Liver (tissue), 9 donors: ENCODE data around the gene ROMO1. TPM values are rescaled to one million over a fixed set of nuclear protein-coding genes. Genes with fewer than 3 reads are reported as not detected.

Experiments used
- DNase-seq: peaks from one replicate; pipeline ENCODE4 v3.0.0-alpha.2; 2017; ENCODE audit warnings: low spot score
- H3K27ac ChIP-seq, 2 donors: one replicate each; pipeline ENCODE4 v1.7.0; 2013; ENCODE audit warnings: inconsistent platforms in 2 of 2, low read length in 2 of 2, control low read depth in 1 of 2, low read depth in 1 of 2, mild to moderate bottlenecking in 1 of 2
- H3K27me3 ChIP-seq, 4 donors: one replicate each; pipeline versions ENCODE4 v1.6.1 to v1.7.0; 2013; ENCODE audit warnings: low read length in 3 of 4, inconsistent platforms in 1 of 4, mild to moderate bottlenecking in 1 of 4, moderate library complexity in 1 of 4; ENCODE audit not compliant: control insufficient read depth in 4 of 4, insufficient read depth in 4 of 4
- H3K36me3 ChIP-seq, 4 donors: one replicate each; pipeline versions ENCODE4 v1.6.1 to v1.7.0; 2013; ENCODE audit warnings: low read length in 3 of 4, mild to moderate bottlenecking in 3 of 4, low read depth in 1 of 4, moderate library complexity in 1 of 4; ENCODE audit not compliant: control insufficient read depth in 4 of 4, insufficient read depth in 3 of 4
- H3K4me1 ChIP-seq, 4 donors: one replicate each; pipeline versions ENCODE4 v1.6.1 to v1.7.0; 2013; ENCODE audit warnings: low read length in 3 of 4, mild to moderate bottlenecking in 3 of 4, moderate library complexity in 1 of 4; ENCODE audit not compliant: control insufficient read depth in 4 of 4, insufficient read depth in 4 of 4
- H3K4me3 ChIP-seq, 3 donors: one replicate each; pipeline versions ENCODE4 v1.6.1 to v1.7.0; 2013; ENCODE audit warnings: low read length in 3 of 3, control low read depth in 1 of 3, low read depth in 1 of 3, mild to moderate bottlenecking in 1 of 3
- H3K9ac ChIP-seq, 2 donors: one replicate each; pipeline ENCODE4 v1.7.0; 2013; ENCODE audit warnings: low read length in 2 of 2, mild to moderate bottlenecking in 2 of 2, moderate library complexity in 2 of 2, control low read depth in 1 of 2, low read depth in 1 of 2
- H3K9me3 ChIP-seq, 4 donors: one replicate each; pipeline versions ENCODE4 v1.6.1 to v1.7.0; 2013; ENCODE audit warnings: low read length in 3 of 4; ENCODE audit not compliant: control insufficient read depth in 4 of 4
- EGR1 ChIP-seq, 2 donors: IDR thresholded peaks; 2 replicates each; pipeline ENCODE4 v1.6.1; 2016 to 2018; ENCODE audit warnings: antibody characterized with exemption in 2 of 2, low read depth in 2 of 2
- FOXA1 ChIP-seq: IDR thresholded peaks from 2 replicates; pipeline ENCODE4 v1.6.1; 2016; ENCODE audit warnings: antibody characterized with exemption
- FOXA2 ChIP-seq: IDR thresholded peaks from 2 replicates; pipeline ENCODE4 v1.6.1; 2016; ENCODE audit warnings: antibody characterized with exemption
- HNF4A ChIP-seq, 2 donors: conservative IDR thresholded peaks; 2 replicates each; pipeline ENCODE4 v1.6.1; 2016; ENCODE audit warnings: antibody characterized with exemption in 2 of 2, mild to moderate bottlenecking in 2 of 2
- HNF4G ChIP-seq: IDR thresholded peaks from 2 replicates; pipeline ENCODE4 v1.6.1; 2016; ENCODE audit warnings: antibody characterized with exemption
- JUND ChIP-seq, 2 donors: IDR thresholded peaks; 2 replicates each; pipeline ENCODE4 v1.6.1; 2016; ENCODE audit warnings: antibody characterized with exemption in 2 of 2
- MAX ChIP-seq: IDR thresholded peaks from 2 replicates; pipeline ENCODE4 v1.6.1; 2016; ENCODE audit warnings: antibody characterized with exemption
- NR2F2 ChIP-seq: IDR thresholded peaks from 2 replicates; pipeline ENCODE4 v1.6.1; 2016; ENCODE audit warnings: antibody characterized with exemption
- RAD21 ChIP-seq, 2 donors: IDR thresholded peaks; 2 replicates each; pipeline ENCODE4 v1.6.1; 2016; ENCODE audit warnings: antibody characterized with exemption in 2 of 2, mild to moderate bottlenecking in 2 of 2
- SP1 ChIP-seq: IDR thresholded peaks from 2 replicates; pipeline ENCODE4 v1.6.1; 2018; ENCODE audit warnings: antibody characterized with exemption, mild to moderate bottlenecking
- TAF1 ChIP-seq: conservative IDR thresholded peaks from 2 replicates; pipeline ENCODE4 v1.6.1; 2016; ENCODE audit warnings: antibody characterized with exemption, mild to moderate bottlenecking
- YY1 ChIP-seq: IDR thresholded peaks from 2 replicates; pipeline ENCODE4 v1.6.1; 2016; ENCODE audit warnings: antibody characterized with exemption, mild to moderate bottlenecking
- WGBS: extraction: QIAGEN DNeasy Blood & Tissue Kit; methylation state at CpG from one replicate; pipeline ENCODE4 v1.1.7; 2013; 5-methylcytosine and 5-hydroxymethylcytosine counted together
- polyA plus RNA-seq, 2 donors: library from polyadenylated mRNA; stranded (reverse) in 1 of 2; unstranded in 1 of 2; fragments of 200-250 nt in 1 of 2; fragments of >200 nt in 1 of 2; fragmentation: Nextera tagmentation in 1 of 2; extraction: Ambion mirVana in 1 of 2; gene quantifications; one replicate each; pipeline versions ENCODE4 v1.2.1 to v1.2.3, GENCODE V29; 2013 to 2015
- total RNA-seq, 2 donors: library from RNA; depleted of rRNA; stranded (reverse); fragments of >200 nt; gene quantifications; one replicate each; pipeline ENCODE4 v1.2.3, GENCODE V29; 2014
- TF ChIP-seq, protein P1 (sequence below): IDR thresholded peaks from 2 replicates; pipeline ENCODE4 v1.6.1; 2016; ENCODE audit warnings: antibody characterized with exemption
- TF ChIP-seq, protein P2 (sequence below): IDR thresholded peaks from 2 replicates; pipeline ENCODE4 v1.6.1; 2016; ENCODE audit warnings: antibody characterized with exemption, mild to moderate bottlenecking
- TF ChIP-seq, protein P3 (sequence below): fragments of 150-350 bp; IDR thresholded peaks from 2 replicates; pipeline ENCODE4 v1.5.1; 2017; ENCODE audit warnings: improper control_type of control experiment, low read depth, low read length; ENCODE audit not compliant: missing input control
- donor health status: healthy.
- donor health status: healthy.
- donor health status: healthy.
- donor health status: healthy.
- donor health status: healthy.

Gene ROMO1
- total and polyA plus RNA-seq, 4 donors = 68.4 to 359 (median 147) TPM

DNA sequence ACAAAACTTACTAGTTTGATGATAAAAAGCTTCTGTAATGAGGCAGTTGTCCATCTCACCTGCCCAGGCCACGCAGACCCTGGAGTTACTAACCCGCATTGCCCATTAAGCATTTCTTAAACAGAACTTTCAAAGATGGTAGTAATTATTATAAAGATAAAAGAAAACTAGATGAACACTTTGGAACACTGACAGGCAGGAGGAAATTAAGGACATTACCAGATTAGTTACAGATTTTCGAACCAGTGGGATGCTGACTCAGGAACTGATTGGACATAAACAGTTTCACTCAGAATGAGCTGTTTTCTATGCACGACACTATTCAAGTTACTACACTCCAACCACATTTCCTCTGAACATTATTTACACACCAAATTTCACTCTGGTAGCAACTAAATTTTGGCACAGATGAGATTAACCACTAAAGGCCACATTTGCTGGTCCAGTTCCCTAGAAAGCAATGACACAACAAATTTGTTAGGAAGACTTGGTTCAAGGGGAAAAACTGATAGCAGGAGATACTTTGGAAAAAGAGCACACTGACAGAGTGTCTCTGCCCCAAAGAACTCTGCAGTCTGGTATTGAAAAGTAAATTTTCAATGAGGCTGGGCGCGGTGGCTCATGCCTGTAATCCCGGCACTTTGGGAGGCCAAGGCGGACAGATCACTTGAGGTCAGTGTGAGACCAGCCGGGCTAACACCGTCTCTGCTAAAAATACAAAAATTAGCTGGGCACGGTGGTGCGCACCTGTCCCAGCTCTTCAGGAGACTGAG, 3.0 kb downstream of the ROMO1 start:
- H3K4me3 ChIP-seq = no peak overlapping the region
- no peak overlapping the region for H3K9ac ChIP-seq
- peaks cover 0 to 32% (median 22%) of the 10 kb centered on the region in 4 donors for H3K4me1 ChIP-seq
- no peak overlapping the region for H3K27ac ChIP-seq
- peaks cover 17 to 46% (median 39%) of the 10 kb centered on the region in 4 donors for H3K36me3 ChIP-seq
- no peaks in the 10 kb centered on the region for H3K9me3 ChIP-seq
- TF ChIP-seq HNF4A (conservative IDR thresholded peaks at IDR 0.05) = no peak
- no peak for TF ChIP-seq YY1
- no peaks in the 10 kb centered on the region for H3K27me3 ChIP-seq
- no peak for DNase-seq
- WGBS = 88% methylated on average over 12 of the region's 12 CpGs

DNA sequence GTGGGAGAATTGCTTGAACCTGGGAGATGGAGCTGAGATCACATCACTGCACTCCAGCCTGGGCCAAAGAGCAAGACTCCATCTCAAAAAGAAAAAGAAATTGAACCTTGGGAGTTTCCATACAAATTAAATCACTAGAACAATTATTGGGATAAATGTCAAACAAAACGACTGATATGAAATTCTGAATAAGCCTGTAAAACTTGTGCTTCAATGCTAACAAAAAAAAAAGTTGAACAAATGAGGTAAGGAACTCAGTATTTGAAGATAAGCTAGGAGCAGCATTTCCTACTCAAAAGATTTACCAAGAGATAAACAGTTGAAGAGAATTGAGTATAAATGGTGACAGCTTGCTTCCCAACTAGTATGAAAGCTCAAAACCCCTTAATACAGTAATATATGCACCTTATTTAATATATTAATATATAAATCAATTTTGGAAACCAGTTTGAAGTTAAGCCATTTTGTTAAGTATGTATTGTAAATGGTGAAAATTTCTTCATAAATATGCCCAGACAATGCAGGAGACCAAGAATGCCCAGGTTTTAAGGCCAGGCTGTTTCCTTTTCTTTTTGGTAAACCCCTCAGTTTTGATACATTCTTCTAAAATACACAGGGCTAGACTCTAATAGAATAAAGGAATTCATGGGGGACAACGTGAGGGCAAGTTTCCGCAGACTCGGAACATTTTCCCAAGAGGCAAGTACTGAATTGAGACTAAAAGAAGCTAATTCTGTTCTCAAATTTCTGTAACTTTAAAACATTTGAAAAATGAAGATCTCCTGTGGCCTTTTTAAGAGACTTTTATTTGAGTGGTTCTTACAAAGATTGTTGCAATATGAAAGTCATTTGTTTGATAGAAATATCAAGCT, 3.9 kb downstream of the ROMO1 start:
- TF ChIP-seq EGR1 (IDR thresholded peaks at IDR 0.05; ENCODE audit: low read depth in 2 of 2) (no peak), YY1 (no peak), HNF4A (conservative IDR thresholded peaks at IDR 0.05) (no peak), FOXA1 (no peak), TAF1 (no peak), RAD21 (IDR thresholded peaks at IDR 0.05) (no peak), FOXA2 (no peak), MAX (no peak), JUND (IDR thresholded peaks at IDR 0.05) (no peak), HNF4G (no peak), SP1 (no peak), NR2F2 (no peak)
- TF ChIP-seq, protein P1, sequence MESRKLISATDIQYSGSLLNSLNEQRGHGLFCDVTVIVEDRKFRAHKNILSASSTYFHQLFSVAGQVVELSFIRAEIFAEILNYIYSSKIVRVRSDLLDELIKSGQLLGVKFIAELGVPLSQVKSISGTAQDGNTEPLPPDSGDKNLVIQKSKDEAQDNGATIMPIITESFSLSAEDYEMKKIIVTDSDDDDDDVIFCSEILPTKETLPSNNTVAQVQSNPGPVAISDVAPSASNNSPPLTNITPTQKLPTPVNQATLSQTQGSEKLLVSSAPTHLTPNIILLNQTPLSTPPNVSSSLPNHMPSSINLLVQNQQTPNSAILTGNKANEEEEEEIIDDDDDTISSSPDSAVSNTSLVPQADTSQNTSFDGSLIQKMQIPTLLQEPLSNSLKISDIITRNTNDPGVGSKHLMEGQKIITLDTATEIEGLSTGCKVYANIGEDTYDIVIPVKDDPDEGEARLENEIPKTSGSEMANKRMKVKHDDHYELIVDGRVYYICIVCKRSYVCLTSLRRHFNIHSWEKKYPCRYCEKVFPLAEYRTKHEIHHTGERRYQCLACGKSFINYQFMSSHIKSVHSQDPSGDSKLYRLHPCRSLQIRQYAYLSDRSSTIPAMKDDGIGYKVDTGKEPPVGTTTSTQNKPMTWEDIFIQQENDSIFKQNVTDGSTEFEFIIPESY = no peak
- TF ChIP-seq, protein P2, sequence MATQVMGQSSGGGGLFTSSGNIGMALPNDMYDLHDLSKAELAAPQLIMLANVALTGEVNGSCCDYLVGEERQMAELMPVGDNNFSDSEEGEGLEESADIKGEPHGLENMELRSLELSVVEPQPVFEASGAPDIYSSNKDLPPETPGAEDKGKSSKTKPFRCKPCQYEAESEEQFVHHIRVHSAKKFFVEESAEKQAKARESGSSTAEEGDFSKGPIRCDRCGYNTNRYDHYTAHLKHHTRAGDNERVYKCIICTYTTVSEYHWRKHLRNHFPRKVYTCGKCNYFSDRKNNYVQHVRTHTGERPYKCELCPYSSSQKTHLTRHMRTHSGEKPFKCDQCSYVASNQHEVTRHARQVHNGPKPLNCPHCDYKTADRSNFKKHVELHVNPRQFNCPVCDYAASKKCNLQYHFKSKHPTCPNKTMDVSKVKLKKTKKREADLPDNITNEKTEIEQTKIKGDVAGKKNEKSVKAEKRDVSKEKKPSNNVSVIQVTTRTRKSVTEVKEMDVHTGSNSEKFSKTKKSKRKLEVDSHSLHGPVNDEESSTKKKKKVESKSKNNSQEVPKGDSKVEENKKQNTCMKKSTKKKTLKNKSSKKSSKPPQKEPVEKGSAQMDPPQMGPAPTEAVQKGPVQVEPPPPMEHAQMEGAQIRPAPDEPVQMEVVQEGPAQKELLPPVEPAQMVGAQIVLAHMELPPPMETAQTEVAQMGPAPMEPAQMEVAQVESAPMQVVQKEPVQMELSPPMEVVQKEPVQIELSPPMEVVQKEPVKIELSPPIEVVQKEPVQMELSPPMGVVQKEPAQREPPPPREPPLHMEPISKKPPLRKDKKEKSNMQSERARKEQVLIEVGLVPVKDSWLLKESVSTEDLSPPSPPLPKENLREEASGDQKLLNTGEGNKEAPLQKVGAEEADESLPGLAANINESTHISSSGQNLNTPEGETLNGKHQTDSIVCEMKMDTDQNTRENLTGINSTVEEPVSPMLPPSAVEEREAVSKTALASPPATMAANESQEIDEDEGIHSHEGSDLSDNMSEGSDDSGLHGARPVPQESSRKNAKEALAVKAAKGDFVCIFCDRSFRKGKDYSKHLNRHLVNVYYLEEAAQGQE = no peak
- TF ChIP-seq, protein P3, sequence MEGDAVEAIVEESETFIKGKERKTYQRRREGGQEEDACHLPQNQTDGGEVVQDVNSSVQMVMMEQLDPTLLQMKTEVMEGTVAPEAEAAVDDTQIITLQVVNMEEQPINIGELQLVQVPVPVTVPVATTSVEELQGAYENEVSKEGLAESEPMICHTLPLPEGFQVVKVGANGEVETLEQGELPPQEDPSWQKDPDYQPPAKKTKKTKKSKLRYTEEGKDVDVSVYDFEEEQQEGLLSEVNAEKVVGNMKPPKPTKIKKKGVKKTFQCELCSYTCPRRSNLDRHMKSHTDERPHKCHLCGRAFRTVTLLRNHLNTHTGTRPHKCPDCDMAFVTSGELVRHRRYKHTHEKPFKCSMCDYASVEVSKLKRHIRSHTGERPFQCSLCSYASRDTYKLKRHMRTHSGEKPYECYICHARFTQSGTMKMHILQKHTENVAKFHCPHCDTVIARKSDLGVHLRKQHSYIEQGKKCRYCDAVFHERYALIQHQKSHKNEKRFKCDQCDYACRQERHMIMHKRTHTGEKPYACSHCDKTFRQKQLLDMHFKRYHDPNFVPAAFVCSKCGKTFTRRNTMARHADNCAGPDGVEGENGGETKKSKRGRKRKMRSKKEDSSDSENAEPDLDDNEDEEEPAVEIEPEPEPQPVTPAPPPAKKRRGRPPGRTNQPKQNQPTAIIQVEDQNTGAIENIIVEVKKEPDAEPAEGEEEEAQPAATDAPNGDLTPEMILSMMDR = no peak
- H3K36me3 ChIP-seq = peaks cover 17 to 52% (median 46%) of the 10 kb centered on the region in 4 donors

More for the DNA sequence above, 3.9 kb downstream of the ROMO1 start:
- Histone ChIP-seq H3K27me3 (no peaks in the 10 kb centered on the region), H3K9me3 (no peaks in the 10 kb centered on the region), H3K4me3 (no peak overlapping the region), H3K4me1 (peaks cover 0 to 25% (median 15%) of the 10 kb centered on the region in 4 donors), H3K27ac (no peak overlapping the region), H3K9ac (no peak overlapping the region)
- 82% methylated on average over 4 of the region's 4 CpGs for whole genome bisulfite sequencing
- no peak for DNase-seq
